HG02798 (cell line): ENCODE measurements around the gene SNX27.
"Not testable (repeated sequence)": the region's sequence is repeated elsewhere in the genome, so short reads cannot be mapped to it uniquely, and the experiment has no call there.

ENCODE experiments used
- ATAC-seq: cut with Tn5 transposase; IDR thresholded peaks from one replicate; pipeline ENCODE4 v1.9.1; 2021; ENCODE audit warnings: mild to moderate bottlenecking; ENCODE audit not compliant: unreplicated experiment, poor library complexity

The SNX27 gene

GRCh38 chr1:151718011-151718431 is 106.2 kb downstream of the SNX27 start:
- ATAC-seq = no peak

GRCh38 chr1:151718666-151719065 is 106.8 kb downstream of the SNX27 start:
- no peak for ATAC-seq

- no peak for ATAC-seq
Measured at GRCh38 chr1:151720125-151720524, 108.3 kb downstream of the SNX27 start.

- ATAC-seq = no peak
Measured at GRCh38 chr1:151720554-151720953, 108.7 kb downstream of the SNX27 start.

- peak; percentile 73 for ATAC-seq
Measured at GRCh38 chr1:151720974-151721787, 109.3 kb downstream of the SNX27 start, which contains the start of gene RIIAD1. RIIAD1 (plus strand) TSS chr1:151721522; CDS start chr1:151721537, 15 bp downstream.

GRCh38 chr1:151721788-151722510 is 110.1 kb downstream of the SNX27 start:
- ATAC-seq = no peak

- ATAC-seq = no peak
Measured at GRCh38 chr1:151723726-151724370, 112.0 kb downstream of the SNX27 start.

- no peak for ATAC-seq
Measured at GRCh38 chr1:151728151-151729054, 116.6 kb downstream of the SNX27 start.

GRCh38 chr1:151729157-151729965 is 117.5 kb downstream of the SNX27 start:
- ATAC-seq = no peak

- no peak for ATAC-seq
Measured at GRCh38 chr1:151729966-151730291, 118.1 kb downstream of the SNX27 start.

- no peak for ATAC-seq
Measured at GRCh38 chr1:151733126-151733525, 121.3 kb downstream of the SNX27 start.

- not testable (repeated sequence) for ATAC-seq
Measured at GRCh38 chr1:151733995-151734394, 122.1 kb downstream of the SNX27 start.

GRCh38 chr1:151737026-151737425 is 125.2 kb downstream of the SNX27 start:
- ATAC-seq = no peak

- no peak for ATAC-seq
Measured at GRCh38 chr1:151737479-151737878, 125.6 kb downstream of the SNX27 start.

GRCh38 chr1:151739590-151740355 is 127.9 kb downstream of the SNX27 start:
- no peak for ATAC-seq

- ATAC-seq = no peak
Measured at GRCh38 chr1:151741516-151741915, 129.7 kb downstream of the SNX27 start.
